ENCODE results near the gene CCNY. TPM values are rescaled to one million over a fixed set of nuclear protein-coding genes. Genes with fewer than 3 reads are reported as not detected.
A peak's percentile ranks its signal among the peaks of the same experiment; 100 is the strongest.

The CCNY gene
- total RNA-seq, 1 experiment from 2014 or later = 44.2 TPM

GRCh38 chr10:35331894-35332640 lies 4.2 kb upstream of the CCNY start:
- DNase-seq (ENCODE audit: low read depth) = peak; percentile 78

GRCh38 chr10:35334297-35334696 lies 2.0 kb upstream of the CCNY start:
- no peak for DNase-seq (ENCODE audit: low read depth)

- DNase-seq (ENCODE audit: low read depth) = peak; percentile 32
Observed at GRCh38 chr10:35335133-35336083, 901 bp upstream of the CCNY start.

GRCh38 chr10:35336921-35337823 lies 863 bp downstream of the CCNY start:
- peak; percentile 38 for DNase-seq (ENCODE audit: low read depth)

GRCh38 chr10:35339942-35340341 lies 3.6 kb downstream of the CCNY start:
- peak; percentile 14 for DNase-seq (ENCODE audit: low read depth)

GRCh38 chr10:35340975-35341374 lies 4.7 kb downstream of the CCNY start:
- no peak for DNase-seq (ENCODE audit: low read depth)

GRCh38 chr10:35341521-35341920 lies 5.2 kb downstream of the CCNY start:
- DNase-seq (ENCODE audit: low read depth) = no peak

GRCh38 chr10:35342183-35342753 lies 6.0 kb downstream of the CCNY start:
- no peak for DNase-seq (ENCODE audit: low read depth)

- no peak for DNase-seq (ENCODE audit: low read depth)
Observed at GRCh38 chr10:35343739-35344138, 7.4 kb downstream of the CCNY start.

GRCh38 chr10:35345383-35345742 lies 9.1 kb downstream of the CCNY start:
- no peak for DNase-seq (ENCODE audit: low read depth)

GRCh38 chr10:35346248-35346647 lies 9.9 kb downstream of the CCNY start:
- DNase-seq (ENCODE audit: low read depth) = no peak

GRCh38 chr10:35347121-35347562 lies 10.8 kb downstream of the CCNY start:
- no peak for DNase-seq (ENCODE audit: low read depth)

GRCh38 chr10:35347899-35348608 lies 11.7 kb downstream of the CCNY start:
- no peak for DNase-seq (ENCODE audit: low read depth)

- no peak for DNase-seq (ENCODE audit: low read depth)
Observed at GRCh38 chr10:35348609-35349388, 12.5 kb downstream of the CCNY start.

- DNase-seq (ENCODE audit: low read depth) = no peak
Observed at GRCh38 chr10:35349389-35349915, 13.1 kb downstream of the CCNY start.

- DNase-seq (ENCODE audit: low read depth) = no peak
Observed at GRCh38 chr10:35351021-35351420, 14.7 kb downstream of the CCNY start.

GRCh38 chr10:35352097-35352496 lies 15.8 kb downstream of the CCNY start:
- no peak for DNase-seq (ENCODE audit: low read depth)

- no peak for DNase-seq (ENCODE audit: low read depth)
Observed at GRCh38 chr10:35352512-35352911, 16.2 kb downstream of the CCNY start.

GRCh38 chr10:35353395-35353794 lies 17.1 kb downstream of the CCNY start:
- DNase-seq (ENCODE audit: low read depth) = no peak

GRCh38 chr10:35353805-35354204 lies 17.5 kb downstream of the CCNY start:
- no peak for DNase-seq (ENCODE audit: low read depth)
